HG02678 (cell line): ENCODE data around the gene RAB10.
"Not testable (repeated sequence)": the region's sequence is repeated elsewhere in the genome, so short reads cannot be mapped to it uniquely, and the experiment has no call there.

Experiments used
- ATAC-seq: cut with Tn5 transposase; IDR thresholded peaks from one replicate; pipeline ENCODE4 v1.9.1; 2021; ENCODE audit warnings: mild to moderate bottlenecking, moderate library complexity; ENCODE audit not compliant: unreplicated experiment

The RAB10 gene

GRCh38 chr2:26033818-26034636 is at the start of gene RAB10:
TSS of gene RAB10 (plus strand) at chr2:26034084. CDS start at chr2:26034609, 525 bp downstream.
- ATAC-seq: peak; percentile 93

- no peak for ATAC-seq
Observed at GRCh38 chr2:25988134-25988533, 45.8 kb upstream of the RAB10 start.

- ATAC-seq: no peak
Observed at GRCh38 chr2:25989154-25989553, 44.7 kb upstream of the RAB10 start.

- ATAC-seq: no peak
Observed at GRCh38 chr2:25991965-25992364, 41.9 kb upstream of the RAB10 start.

- ATAC-seq: no peak
Observed at GRCh38 chr2:25992556-25992955, 41.3 kb upstream of the RAB10 start.

GRCh38 chr2:25993049-25993448 is 40.8 kb upstream of the RAB10 start:
- no peak for ATAC-seq

- no peak for ATAC-seq
Observed at GRCh38 chr2:25994509-25994908, 39.4 kb upstream of the RAB10 start.

GRCh38 chr2:25996844-25997243 is 37.0 kb upstream of the RAB10 start:
- no peak for ATAC-seq

- ATAC-seq: not testable (repeated sequence)
Observed at GRCh38 chr2:25998816-25999383, 35.0 kb upstream of the RAB10 start.

- not testable (repeated sequence) for ATAC-seq
Observed at GRCh38 chr2:25999406-25999805, 34.5 kb upstream of the RAB10 start.

- no peak for ATAC-seq
Observed at GRCh38 chr2:26000561-26001082, 33.3 kb upstream of the RAB10 start.

- no peak for ATAC-seq
Observed at GRCh38 chr2:26001743-26002351, 32.0 kb upstream of the RAB10 start.

GRCh38 chr2:26002632-26003310 is 31.1 kb upstream of the RAB10 start:
- ATAC-seq: no peak

- no peak for ATAC-seq
Observed at GRCh38 chr2:26008095-26008494, 25.8 kb upstream of the RAB10 start.

- no peak for ATAC-seq
Observed at GRCh38 chr2:26008851-26009566, 24.9 kb upstream of the RAB10 start.

- ATAC-seq: no peak
Observed at GRCh38 chr2:26009567-26009963, 24.3 kb upstream of the RAB10 start.

GRCh38 chr2:26010943-26011342 is 22.9 kb upstream of the RAB10 start:
- no peak for ATAC-seq

- no peak for ATAC-seq
Observed at GRCh38 chr2:26011609-26011989, 22.3 kb upstream of the RAB10 start.

GRCh38 chr2:26011990-26012856 is 21.7 kb upstream of the RAB10 start:
- no peak for ATAC-seq

GRCh38 chr2:26013668-26014067 is 20.2 kb upstream of the RAB10 start:
- ATAC-seq: no peak
